H7 (cell line): Measurements from ENCODE around the gene ATG9B. TPM values are rescaled to one million over a fixed set of nuclear protein-coding genes. Genes with fewer than 3 reads are reported as not detected.
A peak's percentile ranks its signal among the peaks of the same experiment; 100 is the strongest.

ENCODE experiments used
- DNase-seq: peaks from one replicate; pipeline ENCODE4 v3.0.0; 2012
- H3K27me3 ChIP-seq: 2 replicates; pipeline ENCODE4 v1.6.0; 2011; ENCODE audit warnings: mild to moderate bottlenecking, low read length; ENCODE audit not compliant: control insufficient read depth, insufficient read depth
- H3K36me3 ChIP-seq: replicated peaks from 2 replicates; pipeline ENCODE4 v1.5.1; 2011; ENCODE audit warnings: low read length; ENCODE audit not compliant: control insufficient read depth, insufficient read depth
- H3K4me3 ChIP-seq: 2 replicates; pipeline ENCODE4 v1.5.1; 2011; ENCODE audit warnings: low read depth, mild to moderate bottlenecking, control low read depth, low read length, moderate library complexity; ENCODE audit not compliant: insufficient read depth
- total RNA-seq: library from RNA; depleted of rRNA; stranded (reverse); fragments of >200 nt; shearing (Covaris generic); gene quantifications from 2 replicates; pipeline ENCODE4 v1.2.3, GENCODE V29; 2014; rRNA removed

Gene ATG9B, protein sequence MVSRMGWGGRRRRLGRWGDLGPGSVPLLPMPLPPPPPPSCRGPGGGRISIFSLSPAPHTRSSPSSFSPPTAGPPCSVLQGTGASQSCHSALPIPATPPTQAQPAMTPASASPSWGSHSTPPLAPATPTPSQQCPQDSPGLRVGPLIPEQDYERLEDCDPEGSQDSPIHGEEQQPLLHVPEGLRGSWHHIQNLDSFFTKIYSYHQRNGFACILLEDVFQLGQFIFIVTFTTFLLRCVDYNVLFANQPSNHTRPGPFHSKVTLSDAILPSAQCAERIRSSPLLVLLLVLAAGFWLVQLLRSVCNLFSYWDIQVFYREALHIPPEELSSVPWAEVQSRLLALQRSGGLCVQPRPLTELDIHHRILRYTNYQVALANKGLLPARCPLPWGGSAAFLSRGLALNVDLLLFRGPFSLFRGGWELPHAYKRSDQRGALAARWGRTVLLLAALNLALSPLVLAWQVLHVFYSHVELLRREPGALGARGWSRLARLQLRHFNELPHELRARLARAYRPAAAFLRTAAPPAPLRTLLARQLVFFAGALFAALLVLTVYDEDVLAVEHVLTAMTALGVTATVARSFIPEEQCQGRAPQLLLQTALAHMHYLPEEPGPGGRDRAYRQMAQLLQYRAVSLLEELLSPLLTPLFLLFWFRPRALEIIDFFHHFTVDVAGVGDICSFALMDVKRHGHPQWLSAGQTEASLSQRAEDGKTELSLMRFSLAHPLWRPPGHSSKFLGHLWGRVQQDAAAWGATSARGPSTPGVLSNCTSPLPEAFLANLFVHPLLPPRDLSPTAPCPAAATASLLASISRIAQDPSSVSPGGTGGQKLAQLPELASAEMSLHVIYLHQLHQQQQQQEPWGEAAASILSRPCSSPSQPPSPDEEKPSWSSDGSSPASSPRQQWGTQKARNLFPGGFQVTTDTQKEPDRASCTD
- total RNA-seq: 1.7 TPM in 2 replicates

DNA sequence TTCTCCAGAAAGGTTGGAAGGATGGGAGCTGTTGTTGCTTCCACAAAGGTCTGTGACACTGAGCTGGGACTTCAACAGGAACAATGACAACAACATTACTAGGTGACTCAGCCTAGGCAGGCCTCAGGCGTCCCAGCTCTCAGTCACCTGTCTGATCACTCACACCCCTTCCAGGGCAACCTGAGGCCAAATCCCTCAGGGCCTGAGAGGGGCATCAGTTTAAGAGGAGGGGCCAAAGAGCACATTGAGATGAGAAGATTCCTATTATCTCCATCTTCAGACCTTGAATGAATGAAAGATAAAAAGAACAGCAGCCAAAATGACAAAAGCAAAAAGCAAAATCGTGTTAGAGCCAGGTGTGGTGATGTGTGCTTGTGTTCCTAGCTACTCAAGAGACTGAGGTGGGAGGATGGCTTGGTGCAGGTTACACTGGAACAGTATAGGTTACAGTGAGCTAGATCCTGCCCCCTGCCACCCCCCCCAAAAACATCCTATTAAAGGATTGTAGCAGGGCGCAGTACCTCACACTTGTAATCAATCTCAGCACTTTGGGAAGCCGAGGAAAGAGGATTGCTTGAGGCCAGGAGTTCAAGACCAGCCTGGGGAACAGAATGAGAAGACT lies at the start of gene ATG9B:
Gene ATG9B (minus strand): TSS at position 60 of the 622 bp plus-strand sequence. CDS start 71 bp downstream, outside the sequence.
- no peak for DNase-seq
- no peaks in the 10 kb centered on the region for H3K36me3 ChIP-seq

DNA sequence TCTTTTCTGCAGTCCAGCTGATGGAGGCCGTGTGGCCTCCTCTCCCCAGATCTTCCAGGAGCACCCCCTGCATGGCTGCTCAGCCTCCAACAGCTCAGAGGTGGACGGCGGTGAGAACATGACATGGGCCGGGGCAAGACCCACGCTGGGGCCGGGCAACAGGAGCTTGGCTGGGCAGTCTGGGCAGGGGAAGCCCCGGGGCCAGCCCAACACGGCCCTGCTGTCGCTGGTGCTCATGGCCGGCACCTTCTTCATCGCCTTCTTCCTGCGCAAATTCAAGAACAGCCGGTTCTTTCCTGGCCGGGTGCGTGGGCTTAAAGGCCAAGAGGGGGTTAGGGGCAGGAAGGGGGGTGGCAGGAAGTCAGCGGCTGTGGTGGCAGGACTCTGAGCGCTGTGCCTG lies 49.7 kb upstream of the ATG9B start:
- H3K36me3 ChIP-seq: peaks cover 23% of the 10 kb centered on the region
- no peaks in the 10 kb centered on the region for H3K27me3 ChIP-seq
- H3K4me3 ChIP-seq: no peak overlapping the region
- DNase-seq: no peak

More for the DNA sequence above, at the start of gene ATG9B:
- H3K27me3 ChIP-seq: peaks cover 13% of the 10 kb centered on the region
- H3K4me3 ChIP-seq: no peak within 1 kb of the TSS

DNA sequence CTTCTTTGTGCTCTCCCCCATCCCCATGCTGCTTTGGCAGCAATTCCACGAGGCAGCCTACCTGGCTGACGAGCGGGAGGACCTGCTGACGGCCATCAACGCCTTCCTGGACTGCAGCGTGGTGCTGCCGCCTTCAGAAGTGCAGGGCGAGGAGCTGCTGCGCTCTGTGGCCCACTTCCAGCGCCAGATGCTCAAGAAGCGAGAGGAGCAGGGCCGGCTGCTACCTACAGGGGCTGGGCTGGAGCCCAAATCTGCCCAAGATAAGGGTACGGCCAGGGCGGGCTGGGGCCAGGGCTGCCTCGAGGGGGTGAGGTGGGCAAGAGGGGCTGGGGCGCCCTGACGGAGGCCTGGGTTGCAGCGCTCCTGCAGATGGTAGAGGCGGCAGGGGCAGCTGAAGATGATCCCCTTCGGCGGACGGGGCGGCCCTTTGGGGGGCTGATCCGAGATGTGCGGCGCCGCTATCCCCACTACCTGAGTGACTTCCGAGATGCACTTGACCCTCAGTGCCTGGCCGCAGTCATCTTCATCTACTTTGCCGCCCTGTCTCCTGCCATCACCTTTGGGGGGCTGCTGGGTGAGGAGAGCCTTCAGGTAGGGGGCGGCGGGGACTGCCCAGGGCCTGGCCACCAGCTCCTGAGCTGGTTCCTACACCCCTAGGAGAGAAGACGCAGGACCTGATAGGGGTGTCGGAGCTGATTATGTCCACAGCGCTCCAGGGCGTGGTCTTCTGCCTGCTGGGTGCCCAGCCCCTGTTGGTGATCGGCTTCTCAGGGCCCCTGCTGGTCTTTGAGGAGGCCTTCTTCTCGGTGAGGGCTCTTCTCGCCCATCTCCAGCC lies 47.0 kb upstream of the ATG9B start:
- peaks cover 28% of the 10 kb centered on the region for H3K36me3 ChIP-seq

DNA sequence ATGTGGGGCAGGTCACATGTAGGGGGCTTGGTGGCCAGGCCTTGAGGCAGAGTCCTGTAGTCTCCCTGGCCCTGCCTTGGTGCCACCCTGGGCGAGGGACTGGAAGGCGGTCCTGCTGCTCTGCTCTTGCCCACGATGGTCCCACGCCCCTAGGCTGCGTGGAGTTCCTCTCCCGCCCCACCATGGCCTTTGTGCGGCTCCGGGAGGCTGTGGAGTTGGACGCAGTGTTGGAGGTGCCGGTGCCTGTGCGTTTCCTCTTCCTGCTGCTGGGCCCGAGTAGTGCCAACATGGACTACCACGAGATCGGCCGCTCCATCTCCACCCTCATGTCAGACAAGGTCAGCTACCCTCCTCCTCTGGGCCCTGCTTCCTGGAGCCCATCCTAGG lies 46.3 kb upstream of the ATG9B start:
- peaks cover 28% of the 10 kb centered on the region for H3K36me3 ChIP-seq
- no peak overlapping the region for H3K4me3 ChIP-seq
- DNase-seq: no peak
- H3K27me3 ChIP-seq: no peaks in the 10 kb centered on the region

More for the DNA sequence above, 47.0 kb upstream of the ATG9B start:
- DNase-seq: no peak
- Histone ChIP-seq H3K27me3 (no peaks in the 10 kb centered on the region), H3K4me3 (no peak overlapping the region)

DNA sequence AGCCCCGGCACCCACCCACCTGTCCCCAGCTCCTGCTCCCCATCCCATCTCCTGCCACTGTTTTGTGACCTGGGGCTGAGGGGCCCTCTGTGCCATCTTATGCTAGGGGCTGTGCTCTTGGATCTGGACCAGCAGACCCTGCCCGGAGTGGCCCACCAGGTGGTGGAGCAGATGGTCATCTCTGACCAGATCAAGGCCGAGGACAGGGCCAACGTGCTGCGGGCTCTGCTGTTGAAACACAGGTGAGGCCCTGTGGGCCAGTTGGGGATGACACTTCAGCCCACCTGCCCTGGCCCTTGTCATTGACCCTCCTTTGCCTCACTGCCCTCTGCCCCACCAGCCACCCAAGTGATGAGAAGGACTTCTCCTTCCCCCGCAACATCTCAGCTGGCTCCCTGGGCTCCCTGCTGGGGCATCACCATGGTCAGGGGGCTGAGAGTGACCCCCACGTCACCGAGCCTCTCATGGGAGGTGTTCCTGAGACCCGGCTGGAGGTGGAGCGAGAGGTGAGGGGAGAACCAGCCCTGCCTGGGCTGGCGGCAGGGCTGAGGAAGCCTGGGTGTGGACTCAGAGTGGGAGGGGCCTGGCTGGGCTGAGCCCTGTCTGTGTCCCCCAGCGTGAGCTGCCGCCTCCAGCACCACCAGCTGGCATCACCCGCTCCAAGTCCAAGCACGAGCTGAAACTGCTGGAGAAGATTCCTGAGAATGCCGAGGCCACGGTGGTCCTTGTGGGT lies 45.7 kb upstream of the ATG9B start:
- Histone ChIP-seq H3K27me3 (no peaks in the 10 kb centered on the region), H3K4me3 (no peak overlapping the region), H3K36me3 (peaks cover 31% of the 10 kb centered on the region)
- no peak for DNase-seq

DNA sequence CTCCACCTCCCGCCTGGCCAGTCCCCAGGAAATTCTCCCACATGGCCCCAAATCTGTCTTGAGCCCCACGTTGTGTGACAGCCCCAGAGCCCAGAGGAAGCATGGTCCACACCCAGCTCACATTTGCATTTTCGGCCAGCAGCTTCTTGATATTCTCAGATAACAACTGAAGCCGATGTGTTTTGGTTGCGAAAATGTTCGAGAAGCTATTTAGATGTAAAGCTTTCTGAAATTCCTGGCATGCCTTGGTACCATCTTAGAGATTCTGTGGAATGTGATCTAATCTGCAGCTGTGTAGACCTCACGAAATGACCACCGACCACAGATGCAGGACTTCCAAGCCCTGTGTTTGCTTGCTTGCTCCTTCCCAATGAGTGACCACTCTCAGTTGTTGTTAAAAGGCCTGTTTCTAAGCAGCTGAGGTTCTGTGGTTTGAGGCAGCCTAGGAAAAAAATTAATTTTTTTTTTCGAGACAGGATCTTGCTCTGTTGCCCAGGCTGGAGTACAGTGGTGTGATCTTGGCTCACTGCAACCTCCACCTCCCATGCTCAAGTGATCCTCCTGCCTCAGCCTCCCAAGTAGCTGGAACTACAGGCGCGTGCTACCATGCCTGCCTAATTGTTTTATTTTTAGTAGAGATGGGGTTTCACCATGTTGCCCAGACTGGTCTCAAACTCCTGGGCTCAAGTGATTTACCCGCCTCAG lies 43.9 kb upstream of the ATG9B start:
- Histone ChIP-seq H3K36me3 (peaks cover 31% of the 10 kb centered on the region), H3K4me3 (no peak overlapping the region), H3K27me3 (no peaks in the 10 kb centered on the region)
- peak; percentile 73 for DNase-seq

DNA sequence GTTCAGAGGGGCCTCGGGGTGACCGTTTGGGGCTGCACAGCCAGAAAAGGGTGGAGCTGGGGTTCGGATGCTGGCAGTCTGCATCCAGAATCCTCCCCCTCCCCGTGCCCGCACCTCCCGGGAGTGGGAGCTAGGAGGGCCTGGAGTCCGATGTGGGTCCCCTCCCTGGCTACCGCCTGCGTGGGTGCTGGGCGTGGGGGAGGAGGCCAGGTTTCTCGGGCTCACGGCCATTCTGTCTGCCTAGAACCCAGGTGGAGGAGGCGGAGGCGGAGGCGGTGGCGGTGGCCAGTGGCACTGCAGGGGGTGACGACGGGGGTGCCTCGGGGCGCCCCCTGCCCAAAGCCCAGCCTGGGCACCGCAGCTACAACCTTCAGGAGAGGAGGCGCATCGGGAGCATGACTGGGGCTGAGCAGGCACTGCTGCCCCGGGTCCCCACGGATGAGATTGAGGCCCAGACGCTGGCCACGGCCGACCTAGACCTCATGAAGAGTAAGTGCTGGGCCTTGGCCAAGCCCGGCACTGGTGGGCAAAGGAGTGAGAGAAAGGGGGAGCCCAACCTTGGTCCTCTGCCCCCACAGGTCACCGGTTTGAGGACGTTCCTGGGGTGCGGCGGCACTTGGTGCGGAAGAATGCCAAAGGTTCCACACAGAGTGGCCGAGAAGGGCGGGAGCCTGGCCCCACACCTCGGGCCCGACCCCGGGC lies 42.1 kb upstream of the ATG9B start:
- DNase-seq: no peak
- H3K4me3 ChIP-seq: no peak overlapping the region
- no peaks in the 10 kb centered on the region for H3K27me3 ChIP-seq
- peaks cover 27% of the 10 kb centered on the region for H3K36me3 ChIP-seq

DNA sequence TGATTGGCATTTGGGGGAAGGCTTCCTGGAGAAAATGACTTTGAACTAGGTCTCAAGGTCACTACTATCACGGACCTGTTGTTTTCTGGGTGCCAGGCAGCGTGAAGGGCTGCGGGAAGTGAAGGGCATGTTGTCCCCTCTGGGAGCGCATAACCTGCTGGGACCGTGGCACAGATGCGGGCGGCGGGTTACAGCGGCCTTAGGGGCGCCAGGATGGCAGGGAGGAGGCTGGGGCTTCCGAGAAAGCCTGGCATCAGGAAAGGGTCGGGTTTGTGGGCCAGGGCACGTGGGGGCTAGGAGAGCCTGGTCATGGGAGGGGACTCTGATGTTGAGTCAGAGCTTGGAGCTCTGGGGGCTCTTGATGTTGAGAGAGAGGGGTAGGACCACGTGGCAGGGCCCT lies 41.2 kb upstream of the ATG9B start:
- H3K36me3 ChIP-seq: peaks cover 24% of the 10 kb centered on the region
- peaks cover 2% of the 10 kb centered on the region; the same call in 1 of the 2 replicates for H3K27me3 ChIP-seq
- no peak for DNase-seq
- H3K4me3 ChIP-seq: no peak overlapping the region

DNA sequence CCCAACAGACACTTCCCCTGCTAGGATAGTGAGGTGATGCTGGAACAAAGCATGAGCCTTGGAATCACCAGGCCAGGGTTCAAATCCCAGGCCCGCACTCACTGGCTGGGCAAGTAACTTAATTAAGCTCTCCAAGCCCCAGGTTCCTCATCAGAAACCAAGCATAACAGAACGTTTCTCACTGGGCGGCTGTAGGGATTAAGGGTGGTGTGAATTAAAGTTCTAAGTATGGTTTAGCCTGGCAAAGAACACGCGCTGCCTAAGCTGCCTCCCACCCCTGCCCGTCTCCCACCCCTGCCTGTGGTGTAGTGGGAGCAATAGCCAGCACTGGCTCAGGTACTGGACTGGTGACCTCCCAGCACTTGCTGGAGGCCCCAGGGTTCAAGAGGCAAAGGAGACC lies 40.7 kb upstream of the ATG9B start:
- peaks cover 3% of the 10 kb centered on the region; the same call in 1 of the 2 replicates for H3K27me3 ChIP-seq
- peaks cover 20% of the 10 kb centered on the region for H3K36me3 ChIP-seq
- DNase-seq: no peak
- no peak overlapping the region for H3K4me3 ChIP-seq

DNA sequence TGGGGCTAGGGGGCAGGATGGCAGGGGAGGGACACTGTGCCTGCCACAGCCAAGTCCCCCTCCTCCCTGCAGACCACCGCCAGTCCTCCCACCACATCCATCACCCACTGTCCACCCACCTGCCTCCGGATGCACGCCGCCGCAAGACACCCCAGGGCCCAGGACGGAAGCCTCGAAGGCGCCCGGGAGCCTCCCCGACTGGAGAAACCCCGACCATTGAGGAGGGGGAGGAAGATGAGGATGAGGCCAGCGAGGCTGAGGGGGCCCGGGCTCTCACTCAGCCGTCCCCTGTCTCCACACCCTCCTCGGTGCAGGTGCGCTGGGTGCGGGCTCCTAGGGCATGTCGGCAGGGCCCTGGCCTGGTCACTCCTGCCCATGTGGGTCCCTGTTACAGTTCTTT lies 40.2 kb upstream of the ATG9B start:
- no peak for DNase-seq
- peaks cover 15% of the 10 kb centered on the region for H3K36me3 ChIP-seq
- peaks cover 3% of the 10 kb centered on the region; the same call in 1 of the 2 replicates for H3K27me3 ChIP-seq
- no peak overlapping the region for H3K4me3 ChIP-seq

DNA sequence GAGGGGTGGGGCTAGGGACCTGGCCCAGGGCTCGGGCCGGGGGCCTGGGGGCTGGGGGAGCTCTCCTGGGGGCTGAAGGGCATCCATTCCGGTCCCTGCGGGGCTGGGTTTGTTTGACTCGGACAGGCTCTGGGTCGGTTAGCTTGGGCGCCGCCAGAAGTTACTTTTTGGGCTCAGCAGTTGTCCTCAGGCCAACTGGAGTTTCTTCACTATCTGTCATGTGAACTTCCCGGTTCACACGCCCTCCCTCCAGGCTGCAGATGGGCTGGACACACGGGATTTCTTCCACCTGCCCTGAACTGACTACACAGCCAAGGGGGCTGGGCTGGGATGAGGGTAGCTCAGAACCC lies 38.9 kb upstream of the ATG9B start:
- Histone ChIP-seq H3K36me3 (peaks cover 12% of the 10 kb centered on the region), H3K4me3 (peak overlapping the region; percentile 49), H3K27me3 (peaks cover 3% of the 10 kb centered on the region; the same call in 1 of the 2 replicates)
- no peak for DNase-seq

DNA sequence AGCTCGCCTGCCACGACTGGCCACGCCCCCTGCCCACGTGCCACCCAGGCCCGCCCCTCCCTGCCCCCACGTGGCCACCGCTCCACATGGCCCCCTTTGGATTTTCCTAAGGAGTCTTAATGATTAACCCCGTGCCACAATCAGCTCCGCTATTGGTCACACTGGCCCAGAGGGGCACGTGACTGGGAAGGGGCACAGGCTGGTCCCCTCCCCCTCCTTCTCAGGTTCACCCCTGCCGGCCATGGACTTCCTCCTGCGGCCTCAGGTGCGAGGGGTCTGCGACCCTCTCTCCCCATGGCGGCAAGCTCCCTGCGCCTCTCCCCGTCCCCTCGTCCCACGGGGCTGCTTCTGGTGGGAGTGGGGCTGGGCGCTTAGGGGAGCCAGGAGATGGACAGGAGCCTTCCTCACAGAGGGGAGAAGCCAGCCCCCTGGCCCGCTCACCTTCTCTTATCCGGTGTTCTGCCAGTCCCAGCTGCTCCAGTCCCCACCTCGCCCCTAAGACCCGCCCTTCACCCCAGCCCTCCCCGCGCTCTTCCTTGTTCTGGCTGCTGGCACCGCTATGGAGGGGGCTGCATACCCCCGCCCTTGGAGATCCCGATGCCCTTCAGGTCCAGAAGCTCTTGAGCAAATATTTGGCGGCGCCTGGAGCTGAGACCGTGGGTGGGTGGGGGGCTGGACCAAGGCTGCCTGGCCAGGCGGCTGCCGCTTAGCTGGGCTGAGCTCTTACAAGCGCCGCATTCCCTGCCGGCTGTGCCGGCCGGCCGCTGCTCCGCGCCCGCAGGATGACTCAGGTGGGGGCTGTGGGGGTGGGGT lies 38.3 kb upstream of the ATG9B start:
- DNase-seq: peak; percentile 99
- peaks cover 3% of the 10 kb centered on the region; the same call in 1 of the 2 replicates for H3K27me3 ChIP-seq

More for the DNA sequence above, 38.3 kb upstream of the ATG9B start:
- peak overlapping the region; percentile 49 for H3K4me3 ChIP-seq
- H3K36me3 ChIP-seq: peaks cover 12% of the 10 kb centered on the region
